Activated CD4-positive, alpha-beta T cell treated with anti-CD3 and anti-CD28 coated beads, Interleukin-2, amount 10 ng/mL, durations not matched to agents 7 days and 5 days (primary cell): ENCODE measurements around the gene ZNF800. TPM values are rescaled to one million over a fixed set of nuclear protein-coding genes. Genes with fewer than 3 reads are reported as not detected.
"Not testable (repeated sequence)": the region's sequence is repeated elsewhere in the genome, so short reads cannot be mapped to it uniquely, and the experiment has no call there.

ENCODE experiments used
- CTCF ChIA-PET: fragments of 350-600 bp; sonication (Branson Sonifier 250); formaldehyde crosslinking; loops from one replicate; lab custom pipeline; 2021; ENCODE audit warnings: antibody characterized with exemption; lab: Charles Lee
- POLR2A ChIA-PET: fragments of 350-600 bp; sonication (Branson Sonifier 250); formaldehyde crosslinking; loops from one replicate; lab custom pipeline; 2021; ENCODE audit warnings: antibody characterized with exemption; lab: Charles Lee
- DNase-seq: peaks from one replicate; pipeline ENCODE4 v3.0.0-alpha.2; 2020
- H3K27ac Mint-ChIP-seq: one replicate; pipeline ENCODE4 v1.8.0; 2021; ENCODE audit warnings: mild to moderate bottlenecking, moderate library complexity, mixed read lengths
- H3K27me3 Mint-ChIP-seq: one replicate; pipeline ENCODE4 v1.8.0; 2021; ENCODE audit warnings: mixed read lengths
- H3K36me3 Mint-ChIP-seq: one replicate; pipeline ENCODE4 v1.8.0; 2021; ENCODE audit warnings: low read depth, mixed read lengths
- H3K4me1 Mint-ChIP-seq: one replicate; pipeline ENCODE4 v1.8.0; 2021; ENCODE audit warnings: mixed read lengths
- H3K4me3 Mint-ChIP-seq: one replicate; pipeline ENCODE4 v1.8.0; 2021; ENCODE audit warnings: mild to moderate bottlenecking, moderate library complexity, mixed read lengths
- H3K9me3 Mint-ChIP-seq: one replicate; pipeline ENCODE4 v1.8.0; 2021; ENCODE audit warnings: mixed read lengths
- total RNA-seq, 2 experiments: library from RNA; stranded (reverse); gene quantifications; one replicate each; pipeline ENCODE4 v1.2.3, GENCODE V29; 2021

Gene ZNF800
- total RNA-seq, result 10 to 100 TPM; 43.6 to 50.7 TPM

DNA sequence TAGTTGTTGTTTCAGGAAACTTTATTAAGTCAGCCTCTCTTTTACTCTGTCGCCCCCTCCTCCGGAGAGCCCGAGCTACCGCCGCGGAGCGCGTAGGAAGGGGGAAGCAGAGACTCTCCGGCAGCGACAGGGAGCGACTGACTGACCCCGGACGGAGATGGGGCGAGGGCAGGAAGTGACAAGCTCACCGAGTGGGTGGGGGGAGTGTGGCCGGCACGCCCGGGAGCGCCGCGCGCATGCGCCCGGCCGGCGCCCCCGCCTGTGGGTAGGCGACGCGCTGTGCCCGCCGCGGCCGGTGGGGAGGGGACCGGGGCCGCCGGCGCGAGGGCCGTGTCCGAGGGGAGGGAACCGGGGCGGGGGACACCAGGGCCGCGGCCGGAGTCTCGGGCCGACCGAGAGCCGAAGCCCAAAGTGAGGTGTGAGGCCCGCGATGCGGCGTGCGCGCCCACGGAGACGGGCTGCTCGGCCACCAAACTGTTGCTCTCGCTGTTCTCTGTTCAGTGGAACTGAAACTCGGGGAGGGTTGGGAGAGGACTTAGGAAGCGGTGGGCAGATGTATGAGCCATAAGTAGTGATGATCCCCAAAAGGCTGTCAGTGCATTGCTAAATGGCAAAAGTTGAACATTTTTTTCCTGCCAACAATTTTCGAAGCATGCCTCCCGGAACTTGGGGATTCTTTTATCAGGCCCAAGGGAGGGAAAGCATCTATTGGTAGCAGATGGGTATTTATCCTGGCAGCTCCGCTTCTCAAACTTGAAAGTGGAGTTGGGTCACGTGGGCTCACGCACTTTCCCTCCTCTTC, at the start of gene ZNF800:
ZNF800 (minus strand) TSS at position 143 of the 802 bp plus-strand sequence. CDS start 1,151 bp downstream, outside the sequence.
- Mint-ChIP-seq H3K4me3 (peak within 1 kb of the TSS; percentile 100), H3K27me3 (no peaks in the 10 kb centered on the region), H3K27ac (peak within 1 kb of the TSS; percentile 100), H3K4me1 (peaks cover 56% of the 10 kb centered on the region), H3K36me3 (peaks cover 34% of the 10 kb centered on the region), H3K9me3 (peaks cover 5% of the 10 kb centered on the region)
- peak; percentile 90 for DNase-seq
- ChIA-PET POLR2A (interaction anchor here (1.0 to 1.7 kb wide), 4 partner anchors 13 to 28 kb away, joined by 3 to 4 read pairs (median 4); no protein-coding TSS in a partner anchor), CTCF (interaction anchor here (0.8 to 2.2 kb wide), 6 partner anchors 10 to 41 kb away, joined by 3 to 9 read pairs (median 3); no protein-coding TSS in a partner anchor)

GRCh38 chr7:127440206-127440605, 47.7 kb upstream of the ZNF800 start:
- H3K27ac Mint-ChIP-seq, result no peak overlapping the region
- POLR2A ChIA-PET, result no interaction called here
- peaks cover 23% of the 10 kb centered on the region for H3K27me3 Mint-ChIP-seq
- no peaks in the 10 kb centered on the region for H3K9me3 Mint-ChIP-seq
- H3K36me3 Mint-ChIP-seq, result no peaks in the 10 kb centered on the region
- no peak for DNase-seq
- H3K4me3 Mint-ChIP-seq, result no peak overlapping the region
- CTCF ChIA-PET, result no interaction called here
- H3K4me1 Mint-ChIP-seq, result no peaks in the 10 kb centered on the region

- no peaks in the 10 kb centered on the region for H3K4me1 Mint-ChIP-seq
- no peaks in the 10 kb centered on the region for H3K36me3 Mint-ChIP-seq
- peaks cover 22% of the 10 kb centered on the region for H3K27me3 Mint-ChIP-seq
- no peak overlapping the region for H3K27ac Mint-ChIP-seq
- DNase-seq, result no peak
- POLR2A ChIA-PET, result no interaction called here
- CTCF ChIA-PET, result no interaction called here
- no peaks in the 10 kb centered on the region for H3K9me3 Mint-ChIP-seq
- no peak overlapping the region for H3K4me3 Mint-ChIP-seq
These were observed 46.3 kb upstream of the ZNF800 start for GRCh38 chr7:127438836-127439235.

DNA sequence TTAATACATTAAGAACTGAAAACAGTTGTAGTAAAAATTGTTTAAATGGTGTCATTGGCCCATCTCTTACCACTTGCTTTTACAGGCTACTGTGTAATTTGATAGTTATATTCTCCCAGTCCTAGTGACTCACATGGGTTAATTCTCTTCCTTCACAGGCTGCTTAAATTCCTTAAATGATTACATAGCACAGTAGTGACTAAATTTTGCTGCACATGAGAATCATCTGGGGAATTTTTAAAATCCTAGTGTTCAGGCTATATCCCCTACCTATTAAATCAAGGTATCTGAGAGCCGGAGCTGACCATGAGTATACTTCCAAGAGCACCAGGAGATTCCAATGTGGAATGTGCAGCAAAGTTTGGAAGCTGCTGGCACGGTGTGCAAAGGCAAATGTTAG, 45.3 kb upstream of the ZNF800 start:
- no peaks in the 10 kb centered on the region for H3K4me1 Mint-ChIP-seq
- H3K27ac Mint-ChIP-seq, result no peak overlapping the region
- ChIA-PET CTCF (no interaction called here), POLR2A (no interaction called here)
- H3K9me3 Mint-ChIP-seq, result no peaks in the 10 kb centered on the region
- no peaks in the 10 kb centered on the region for H3K36me3 Mint-ChIP-seq
- no peak for DNase-seq
- peaks cover 19% of the 10 kb centered on the region for H3K27me3 Mint-ChIP-seq
- no peak overlapping the region for H3K4me3 Mint-ChIP-seq

DNA sequence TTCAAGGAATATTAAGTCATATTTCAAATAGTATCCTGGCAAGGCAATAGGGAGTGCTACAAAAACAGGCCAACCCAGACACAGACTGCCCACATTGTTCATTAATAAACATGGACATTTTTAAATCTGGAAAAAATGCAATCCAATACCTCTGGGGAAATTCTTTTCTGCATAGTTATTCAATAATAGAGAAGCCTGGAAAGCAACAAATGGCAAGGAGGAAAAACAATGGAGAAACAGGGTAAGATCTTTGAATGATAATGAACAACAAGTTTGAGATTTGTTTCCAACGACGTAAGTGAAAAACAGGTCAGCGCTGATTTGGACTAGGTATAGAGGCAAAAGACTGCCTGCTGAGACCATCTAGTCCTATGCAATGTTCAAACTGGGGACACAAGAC, 44.7 kb upstream of the ZNF800 start:
- ChIA-PET CTCF (no interaction called here), POLR2A (no interaction called here)
- H3K9me3 Mint-ChIP-seq, result no peaks in the 10 kb centered on the region
- no peak overlapping the region for H3K4me3 Mint-ChIP-seq
- no peaks in the 10 kb centered on the region for H3K36me3 Mint-ChIP-seq
- DNase-seq, result no peak
- peaks cover 15% of the 10 kb centered on the region for H3K27me3 Mint-ChIP-seq
- H3K27ac Mint-ChIP-seq, result no peak overlapping the region
- no peaks in the 10 kb centered on the region for H3K4me1 Mint-ChIP-seq

GRCh38 chr7:127429281-127429680, 36.8 kb upstream of the ZNF800 start:
- POLR2A ChIA-PET, H3K27ac Mint-ChIP-seq, H3K9me3 Mint-ChIP-seq, H3K4me3 Mint-ChIP-seq, H3K36me3 Mint-ChIP-seq, H3K4me1 Mint-ChIP-seq, DNase-seq, CTCF ChIA-PET: not testable (repeated sequence)
- peaks cover 18% of the 10 kb centered on the region for H3K27me3 Mint-ChIP-seq

- no peak for DNase-seq
- ChIA-PET POLR2A (no interaction called here), CTCF (no interaction called here)
- Mint-ChIP-seq H3K4me1 (peaks cover 43% of the 10 kb centered on the region), H3K27me3 (peaks cover 13% of the 10 kb centered on the region), H3K4me3 (no peak overlapping the region), H3K9me3 (peaks cover 12% of the 10 kb centered on the region), H3K27ac (no peak overlapping the region), H3K36me3 (peaks cover 21% of the 10 kb centered on the region)
These were observed 26.7 kb upstream of the ZNF800 start for GRCh38 chr7:127419196-127419595.

GRCh38 chr7:127418459-127418858, 26.0 kb upstream of the ZNF800 start:
- DNase-seq, result no peak
- Mint-ChIP-seq H3K27ac (peak overlapping the region; percentile 76), H3K4me1 (peaks cover 50% of the 10 kb centered on the region), H3K27me3 (peaks cover 10% of the 10 kb centered on the region), H3K36me3 (peaks cover 25% of the 10 kb centered on the region), H3K4me3 (no peak overlapping the region), H3K9me3 (peaks cover 12% of the 10 kb centered on the region)
- ChIA-PET CTCF (interaction anchor here (0.7 kb wide), 1 partner anchor 71 kb away, joined by 4 read pairs; no protein-coding TSS in a partner anchor), POLR2A (no interaction called here)

GRCh38 chr7:127417346-127417745, 24.8 kb upstream of the ZNF800 start:
- peak; percentile 36 for DNase-seq
- CTCF ChIA-PET, result interaction anchor here (1.1 kb wide), 1 partner anchor 29 kb away, joined by 4 read pairs; no protein-coding TSS in a partner anchor

GRCh38 chr7:127415060-127415742, 22.7 kb upstream of the ZNF800 start:
- Mint-ChIP-seq H3K27ac (peak overlapping the region; percentile 95), H3K9me3 (peaks cover 14% of the 10 kb centered on the region), H3K36me3 (peaks cover 30% of the 10 kb centered on the region), H3K27me3 (peaks cover 11% of the 10 kb centered on the region), H3K4me1 (peaks cover 61% of the 10 kb centered on the region), H3K4me3 (no peak overlapping the region)
- POLR2A ChIA-PET, result no interaction called here
- no peak for DNase-seq
- CTCF ChIA-PET, result interaction anchor here (0.7 kb wide), 1 partner anchor 8 kb away, joined by 3 read pairs; no protein-coding TSS in a partner anchor

More at GRCh38 chr7:127417346-127417745, 24.8 kb upstream of the ZNF800 start:
- peaks cover 27% of the 10 kb centered on the region for H3K36me3 Mint-ChIP-seq
- H3K4me1 Mint-ChIP-seq, result peaks cover 60% of the 10 kb centered on the region
- peak overlapping the region; percentile 92 for H3K27ac Mint-ChIP-seq
- peaks cover 12% of the 10 kb centered on the region for H3K9me3 Mint-ChIP-seq
- H3K4me3 Mint-ChIP-seq, result peak overlapping the region; percentile 20
- POLR2A ChIA-PET, result interaction anchor here (1.0 kb wide), 1 partner anchor 26 kb away, joined by 4 read pairs; the partner anchor contains the start of gene ZNF800
- H3K27me3 Mint-ChIP-seq, result peaks cover 6% of the 10 kb centered on the region

DNA sequence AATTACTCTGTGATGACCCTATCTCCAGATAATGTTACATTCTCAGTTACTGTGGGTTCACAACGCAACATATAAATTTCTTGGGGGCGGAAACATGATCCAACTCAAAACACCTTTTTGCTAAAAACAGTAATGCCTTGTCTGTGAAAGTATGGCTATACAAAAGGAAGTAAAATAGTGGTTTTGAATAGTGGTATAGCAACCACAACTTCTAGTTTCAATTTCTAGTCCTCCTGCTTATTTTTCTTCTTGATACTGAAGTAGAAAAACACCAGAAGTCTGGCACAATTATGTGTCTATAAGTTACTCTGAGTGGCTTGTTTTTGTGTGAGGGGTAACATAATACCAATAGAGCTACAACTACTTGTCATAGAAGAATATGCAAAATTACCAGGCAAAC, 21.5 kb upstream of the ZNF800 start:
- H3K4me3 Mint-ChIP-seq, result peak overlapping the region; percentile 39
- peak; percentile 28 for DNase-seq
- peaks cover 11% of the 10 kb centered on the region for H3K27me3 Mint-ChIP-seq
- peaks cover 14% of the 10 kb centered on the region for H3K9me3 Mint-ChIP-seq
- peak overlapping the region; percentile 95 for H3K27ac Mint-ChIP-seq
- H3K36me3 Mint-ChIP-seq, result peaks cover 30% of the 10 kb centered on the region
- peaks cover 62% of the 10 kb centered on the region for H3K4me1 Mint-ChIP-seq
- ChIA-PET CTCF (interaction anchor here (1.1 kb wide), 2 partner anchors 8 to 33 kb away, joined by 3 to 4 read pairs; no protein-coding TSS in a partner anchor), POLR2A (no interaction called here)

GRCh38 chr7:127413326-127413725, 20.8 kb upstream of the ZNF800 start:
- ChIA-PET CTCF (no interaction called here), POLR2A (no interaction called here)
- DNase-seq, result no peak
- peaks cover 26% of the 10 kb centered on the region for H3K36me3 Mint-ChIP-seq
- peak overlapping the region; percentile 95 for H3K27ac Mint-ChIP-seq
- H3K4me1 Mint-ChIP-seq, result peaks cover 61% of the 10 kb centered on the region
- peaks cover 12% of the 10 kb centered on the region for H3K9me3 Mint-ChIP-seq
- peaks cover 11% of the 10 kb centered on the region for H3K27me3 Mint-ChIP-seq
- no peak overlapping the region for H3K4me3 Mint-ChIP-seq

- POLR2A ChIA-PET, result no interaction called here
- Mint-ChIP-seq H3K4me1 (peaks cover 46% of the 10 kb centered on the region), H3K9me3 (peaks cover 9% of the 10 kb centered on the region), H3K36me3 (peaks cover 17% of the 10 kb centered on the region), H3K27me3 (peaks cover 12% of the 10 kb centered on the region), H3K4me3 (no peak overlapping the region), H3K27ac (no peak overlapping the region)
- CTCF ChIA-PET, result no interaction called here
- DNase-seq, result no peak
These were observed 18.7 kb upstream of the ZNF800 start for GRCh38 chr7:127411176-127411575.
